ENCODE results near the gene PRPF19.

GRCh38 chr11:60868682-60869450 is 37.5 kb downstream of the PRPF19 start:
- TF ChIP-seq CTCF (conservative IDR thresholded peaks at IDR 0.05; ENCODE audit: low read depth, low read length) (no peak), MAFK (IDR thresholded peaks at IDR 0.05; ENCODE audit: low read depth, low read length) (no peak), RCOR1 (IDR thresholded peaks at IDR 0.05; ENCODE audit: insufficient replicate concordance, low read length) (no peak), RAD21 (IDR thresholded peaks at IDR 0.05; ENCODE audit: low read length) (no peak), POLR2A (IDR thresholded peaks at IDR 0.05; ENCODE audit: low read depth, low read length) (no peak), SMC3 (IDR thresholded peaks at IDR 0.05; ENCODE audit: low read depth, low read length) (no peak), MXI1 (IDR thresholded peaks at IDR 0.05; ENCODE audit: borderline replicate concordance, low read depth, low read length) (no peak), RFX5 (IDR thresholded peaks at IDR 0.05; ENCODE audit: low read depth, low read length) (no peak), NFE2L2 (IDR thresholded peaks at IDR 0.05; ENCODE audit: low read depth, low read length) (no peak), MAZ (IDR thresholded peaks at IDR 0.05; ENCODE audit: borderline replicate concordance, low read depth, low read length) (no peak)
